Natural killer cell (primary cell): ENCODE results near the gene RNF135. TPM values are rescaled to one million over a fixed set of nuclear protein-coding genes. Genes with fewer than 3 reads are reported as not detected.
A peak's percentile ranks its signal among the peaks of the same experiment; 100 is the strongest.

ENCODE experiments used
- ATAC-seq, 3 donors: fragments of 150-1000 bp in 2 of 3; fragments of 200-7000 bp in 1 of 3; cut with Tn5 transposase; 1 replicate in 1 of 3; 2 replicates in 2 of 3; pipeline ENCODE4 v1.10.0; 2021; ENCODE audit warnings: mild to moderate bottlenecking in 2 of 3, moderate library complexity in 2 of 3
- DNase-seq, 2 donors: peaks; one replicate each; pipeline versions ENCODE4 v3.0.0 to v3.0.0-alpha.2; 2013 to 2021; ENCODE audit warnings: mixed read lengths in 1 of 2
- H3K27ac ChIP-seq: one replicate; pipeline ENCODE4 v1.5.1; 2013; ENCODE audit warnings: mild to moderate bottlenecking, low read length
- H3K27me3 ChIP-seq: one replicate; pipeline ENCODE4 v1.6.1; 2013; ENCODE audit warnings: low read length; ENCODE audit not compliant: control insufficient read depth, insufficient read depth
- H3K36me3 ChIP-seq: one replicate; pipeline ENCODE4 v1.6.1; 2013; ENCODE audit warnings: low read length; ENCODE audit not compliant: control insufficient read depth, insufficient read depth
- H3K4me1 ChIP-seq: one replicate; pipeline ENCODE4 v1.6.1; 2013; ENCODE audit warnings: low read length; ENCODE audit not compliant: control insufficient read depth, insufficient read depth
- H3K4me3 ChIP-seq: one replicate; pipeline ENCODE4 v1.5.1; 2013; ENCODE audit warnings: low read length
- H3K9me3 ChIP-seq: one replicate; pipeline ENCODE4 v1.6.1; 2013; ENCODE audit warnings: low read length; ENCODE audit not compliant: control insufficient read depth, insufficient read depth
- H3K27ac Mint-ChIP-seq, 2 donors: one replicate each; pipeline ENCODE4 v1.8.0; 2022; ENCODE audit warnings: mild to moderate bottlenecking in 2 of 2, mixed read lengths in 2 of 2, moderate library complexity in 1 of 2
- H3K27me3 Mint-ChIP-seq, 2 donors: one replicate each; pipeline ENCODE4 v1.8.0; 2022; ENCODE audit warnings: low read depth in 2 of 2, mixed read lengths in 2 of 2
- H3K36me3 Mint-ChIP-seq: one replicate; pipeline ENCODE4 v1.8.0; 2022; ENCODE audit warnings: mixed read lengths
- H3K4me1 Mint-ChIP-seq, 2 donors: one replicate each; pipeline ENCODE4 v1.8.0; 2022; ENCODE audit warnings: mixed read lengths in 2 of 2
- H3K4me3 Mint-ChIP-seq: one replicate; pipeline ENCODE4 v1.8.0; 2022; ENCODE audit warnings: mild to moderate bottlenecking, moderate library complexity, mixed read lengths
- H3K9me3 Mint-ChIP-seq, 2 donors: one replicate each; pipeline ENCODE4 v1.8.0; 2022; ENCODE audit warnings: mixed read lengths in 2 of 2
- CTCF ChIP-seq: fragments of 200-600 bp; IDR thresholded peaks from one replicate; pipeline ENCODE4 v1.8.0; 2022; ENCODE audit warnings: antibody characterized with exemption
- WGBS: methylation state at CpG from one replicate; pipeline ENCODE4 v1.1.7; 2013; ENCODE audit warnings: missing lambda C conversion rate; ENCODE audit not compliant: insufficient coverage; 5-methylcytosine and 5-hydroxymethylcytosine counted together
- intact Hi-C: fragments of 100-400 bp; cut with micrococcal nuclease; formaldehyde crosslinking; loops from one replicate; pipeline ENCODE4 v1.14.2; 2022
- total RNA-seq, 4 donors: library from RNA; stranded (reverse); fragments of 120-200 nt in 1 of 4; gene quantifications; one replicate each; pipeline versions ENCODE4 v1.2.3 to v1.2.4, GENCODE V29; 2013 to 2022

Gene RNF135
- total RNA-seq, result 10 to 100 TPM in 2 of 3 donors, 1 to 10 TPM in 1; 8.8 to 13.5 (median 11.7) TPM
- 16.6 TPM for total RNA-seq (2013)

- intact Hi-C loops, result loop anchor here (1.0 to 10.0 kb wide), 3 partner anchors 98 to 354 kb away; partner anchors contain the start of gene EVI2A
- peaks cover 45% of the 10 kb centered on the region for H3K4me1 ChIP-seq
- WGBS, result under 1% methylated on average over 66 of the region's 66 CpGs
- no peaks in the 10 kb centered on the region for H3K36me3 ChIP-seq
- peak within 1 kb of the TSS; percentile 66 for H3K4me3 ChIP-seq
- DNase-seq, result peak; percentile 52 to 73
- peak within 1 kb of the TSS; percentile 80 for H3K27ac ChIP-seq
- H3K27me3 Mint-ChIP-seq, result no peaks in the 10 kb centered on the region
- H3K36me3 Mint-ChIP-seq, result no peaks in the 10 kb centered on the region
- no peak for TF ChIP-seq CTCF
- no peaks in the 10 kb centered on the region for H3K9me3 ChIP-seq
- peak within 1 kb of the TSS; percentile 99 for H3K4me3 Mint-ChIP-seq
- peak; percentile 55 to 82 (median 72) for ATAC-seq
- H3K27ac Mint-ChIP-seq, result peak within 1 kb of the TSS; percentile 87 to 96
- no peaks in the 10 kb centered on the region for H3K9me3 Mint-ChIP-seq
- peaks cover 34 to 41% of the 10 kb centered on the region in 2 donors for H3K4me1 Mint-ChIP-seq
- H3K27me3 ChIP-seq, result no peaks in the 10 kb centered on the region
Measured at GRCh38 chr17:30970831-30971567, at the start of gene RNF135. TSS of gene RNF135 (plus strand) at chr17:30971039. CDS start at chr17:30971074, 35 bp downstream.

GRCh38 chr17:30921544-30922196 lies 49.2 kb upstream of the RNF135 start, which contains the start of gene ADAP2:
TSS of gene ADAP2 (plus strand) at chr17:30921945. CDS start at chr17:30922015, 70 bp downstream.
- Histone ChIP-seq H3K4me3 (peak within 1 kb of the TSS; percentile 26), H3K9me3 (no peaks in the 10 kb centered on the region), H3K36me3 (no peaks in the 10 kb centered on the region), H3K27me3 (peaks cover 8% of the 10 kb centered on the region), H3K4me1 (peaks cover 6% of the 10 kb centered on the region), H3K27ac (no peak within 1 kb of the TSS)
- H3K36me3 Mint-ChIP-seq, result no peaks in the 10 kb centered on the region
- peaks cover 31 to 41% of the 10 kb centered on the region in 2 donors for H3K27me3 Mint-ChIP-seq
- H3K4me1 Mint-ChIP-seq, result peaks cover 11 to 16% of the 10 kb centered on the region in 2 donors
- ATAC-seq (peak in 2 of 3 donors; percentile 50 to 60), DNase-seq (no peak)
- peak within 1 kb of the TSS; percentile 74 for H3K4me3 Mint-ChIP-seq
- TF ChIP-seq CTCF, result no peak
- intact Hi-C loops, result no loop called here
- WGBS, result 2% methylated on average over 59 of the region's 60 CpGs
- H3K27ac Mint-ChIP-seq, result no peak within 1 kb of the TSS
- H3K9me3 Mint-ChIP-seq, result no peaks in the 10 kb centered on the region

- Histone ChIP-seq H3K36me3 (no peaks in the 10 kb centered on the region), H3K4me3 (peak overlapping the region; percentile 26), H3K27me3 (peaks cover 8% of the 10 kb centered on the region), H3K4me1 (peaks cover 6% of the 10 kb centered on the region), H3K27ac (no peak overlapping the region), H3K9me3 (no peaks in the 10 kb centered on the region)
- no peak overlapping the region for H3K27ac Mint-ChIP-seq
- H3K4me3 Mint-ChIP-seq, result peak overlapping the region; percentile 74
- peaks cover 38 to 45% of the 10 kb centered on the region in 2 donors for H3K27me3 Mint-ChIP-seq
- no peaks in the 10 kb centered on the region for H3K36me3 Mint-ChIP-seq
- no peaks in the 10 kb centered on the region for H3K9me3 Mint-ChIP-seq
- peak in 1 of 3 donors; percentile 40 for ATAC-seq
- H3K4me1 Mint-ChIP-seq, result peaks cover 11 to 16% of the 10 kb centered on the region in 2 donors
- WGBS, result 4% methylated on average over 66 of the region's 66 CpGs
- DNase-seq, result no peak
- intact Hi-C loops, result no loop called here
- TF ChIP-seq CTCF, result no peak
Measured at GRCh38 chr17:30922235-30923030, 48.4 kb upstream of the RNF135 start.
